Chondrocyte (in vitro differentiated cells): ENCODE results near the gene CCND1. TPM values are rescaled to one million over a fixed set of nuclear protein-coding genes. Genes with fewer than 3 reads are reported as not detected.

Experiments
- DNase-seq: peaks from one replicate; pipeline ENCODE4 v3.0.0; 2021; ENCODE audit warnings: mixed read lengths, low spot score
- H3K27ac Mint-ChIP-seq: one replicate; pipeline ENCODE4 v1.8.0; 2021; ENCODE audit warnings: mild to moderate bottlenecking, moderate library complexity, mixed read lengths; ENCODE audit not compliant: unreplicated experiment
- H3K27me3 Mint-ChIP-seq: 2 replicates; pipeline ENCODE4 v1.8.0; 2021; ENCODE audit warnings: low read depth, mixed read lengths
- H3K36me3 Mint-ChIP-seq: 2 replicates; pipeline ENCODE4 v1.8.0; 2021; ENCODE audit warnings: low read depth, mixed read lengths
- H3K4me1 Mint-ChIP-seq: 2 replicates; pipeline ENCODE4 v1.8.0; 2021; ENCODE audit warnings: low read depth, mild to moderate bottlenecking, mixed read lengths
- H3K4me3 Mint-ChIP-seq: one replicate; pipeline ENCODE4 v1.8.0; 2021; ENCODE audit warnings: mild to moderate bottlenecking, moderate library complexity, mixed read lengths; ENCODE audit not compliant: unreplicated experiment
- H3K9me3 Mint-ChIP-seq: 2 replicates; pipeline ENCODE4 v1.8.0; 2021; ENCODE audit warnings: low read depth, mixed read lengths
- CTCF ChIP-seq: fragments of 200-600 bp; sonication (generic); IDR thresholded peaks from 2 replicates; pipeline ENCODE4 v1.5.0; 2021; ENCODE audit warnings: antibody characterized with exemption, mild to moderate bottlenecking, moderate library complexity
- total RNA-seq: library from RNA; stranded (reverse); gene quantifications from 3 replicates; pipeline ENCODE4 v1.2.1, GENCODE V29; 2021

The CCND1 gene
- total RNA-seq, 1 donor from 2014 or later: 129 TPM

- no peak overlapping the region for H3K4me3 Mint-ChIP-seq
- H3K9me3 Mint-ChIP-seq: peaks cover 7% of the 10 kb centered on the region
- H3K27me3 Mint-ChIP-seq: no peaks in the 10 kb centered on the region
- H3K27ac Mint-ChIP-seq: no peak overlapping the region
- H3K36me3 Mint-ChIP-seq: peaks cover 5% of the 10 kb centered on the region
- no peak for DNase-seq
- no peak for TF ChIP-seq CTCF
- no peaks in the 10 kb centered on the region for H3K4me1 Mint-ChIP-seq
Observed at GRCh38 chr11:69611548-69612526, 29.1 kb upstream of the CCND1 start.

- DNase-seq: no peak
- Mint-ChIP-seq H3K4me1 (no peaks in the 10 kb centered on the region), H3K36me3 (peaks cover under 1% of the 10 kb centered on the region), H3K27me3 (no peaks in the 10 kb centered on the region), H3K4me3 (no peak overlapping the region), H3K27ac (no peak overlapping the region), H3K9me3 (peaks cover 2% of the 10 kb centered on the region)
- no peak for TF ChIP-seq CTCF
Observed at GRCh38 chr11:69613594-69613993, 27.4 kb upstream of the CCND1 start.

GRCh38 chr11:69614085-69614484 is 26.9 kb upstream of the CCND1 start:
- H3K27ac Mint-ChIP-seq: no peak overlapping the region
- H3K27me3 Mint-ChIP-seq: no peaks in the 10 kb centered on the region
- no peak for DNase-seq
- no peaks in the 10 kb centered on the region for H3K4me1 Mint-ChIP-seq
- no peaks in the 10 kb centered on the region for H3K36me3 Mint-ChIP-seq
- H3K9me3 Mint-ChIP-seq: no peaks in the 10 kb centered on the region
- no peak for TF ChIP-seq CTCF
- no peak overlapping the region for H3K4me3 Mint-ChIP-seq

- Mint-ChIP-seq H3K27me3 (peaks cover 3% of the 10 kb centered on the region), H3K4me3 (no peak overlapping the region), H3K36me3 (no peaks in the 10 kb centered on the region), H3K4me1 (no peaks in the 10 kb centered on the region), H3K27ac (no peak overlapping the region), H3K9me3 (no peaks in the 10 kb centered on the region)
- no peak for TF ChIP-seq CTCF
- DNase-seq: no peak
Observed at GRCh38 chr11:69615545-69616278, 25.2 kb upstream of the CCND1 start.

GRCh38 chr11:69617220-69617619 is 23.7 kb upstream of the CCND1 start:
- Mint-ChIP-seq H3K36me3 (no peaks in the 10 kb centered on the region), H3K9me3 (no peaks in the 10 kb centered on the region), H3K27me3 (peaks cover 3% of the 10 kb centered on the region), H3K4me1 (no peaks in the 10 kb centered on the region), H3K4me3 (no peak overlapping the region), H3K27ac (no peak overlapping the region)
- no peak for DNase-seq
- TF ChIP-seq CTCF: no peak
